ENCODE results near the gene TSPAN31. TPM values are rescaled to one million over a fixed set of nuclear protein-coding genes. Genes with fewer than 3 reads are reported as not detected.

The TSPAN31 gene
- polyA plus RNA-seq, 2 of the 4 experiments (the other 2 are of a cell fraction), result 20.6 to 51.9 TPM

- Histone ChIP-seq H3K4me2 (no peak overlapping the region), H3K4me1 (no peaks in the 10 kb centered on the region; the same call in 2 of the 3 replicates), H3K9me3 (peaks cover 8% of the 10 kb centered on the region; the same call in 1 of the 3 replicates), H3K27ac (no peak overlapping the region), H3K4me3 (no peak overlapping the region)
- WGBS (ENCODE audit: missing lambda C conversion rate), result 94% methylated on average over 2 of the region's 2 CpGs
- ChIA-PET CTCF (interaction anchor here (0.9 kb wide), 1 partner anchor 98 kb away, joined by 4 read pairs; no protein-coding TSS in a partner anchor), POLR2A (no interaction called here)
- ATAC-seq (no peak), DNase-seq (ENCODE audit: low read depth in 1 of 2, low spot score in 1 of 2) (no peak), FAIRE-seq (no peak)
- no peak for TF ChIP-seq MAZ (IDR thresholded peaks at IDR 0.05; ENCODE audit: borderline replicate concordance, low read depth, low read length)
- no peak for TF ChIP-seq HEYL (CRISPR knock-in tag; IDR thresholded peaks at IDR 0.05)
- no peak for TF ChIP-seq HOXB5 (CRISPR knock-in tag; IDR thresholded peaks at IDR 0.05)
- no peak for TF ChIP-seq NR3C1 (IDR thresholded peaks at IDR 0.05)
Observed at GRCh38 chr12:57700317-57700716, 44.5 kb upstream of the TSPAN31 start.

- no peak overlapping the region for H3K27ac ChIP-seq
- DNase-seq (ENCODE audit: low read depth in 1 of 2, low spot score in 1 of 2), result no peak
- no peak for TF ChIP-seq EHMT2 (IDR thresholded peaks at IDR 0.05; ENCODE audit: low read depth)
- TF ChIP-seq MYC (IDR thresholded peaks at IDR 0.05; ENCODE audit: borderline replicate concordance, low read length), result no peak
- no peak for TF ChIP-seq FOSL2 (IDR thresholded peaks at IDR 0.05)
- TF ChIP-seq FOSL2 (CRISPR knock-in tag; IDR thresholded peaks at IDR 0.05), result no peak
- TF ChIP-seq HOXB5 (CRISPR knock-in tag; IDR thresholded peaks at IDR 0.05), result no peak
- TF ChIP-seq, protein P1, sequence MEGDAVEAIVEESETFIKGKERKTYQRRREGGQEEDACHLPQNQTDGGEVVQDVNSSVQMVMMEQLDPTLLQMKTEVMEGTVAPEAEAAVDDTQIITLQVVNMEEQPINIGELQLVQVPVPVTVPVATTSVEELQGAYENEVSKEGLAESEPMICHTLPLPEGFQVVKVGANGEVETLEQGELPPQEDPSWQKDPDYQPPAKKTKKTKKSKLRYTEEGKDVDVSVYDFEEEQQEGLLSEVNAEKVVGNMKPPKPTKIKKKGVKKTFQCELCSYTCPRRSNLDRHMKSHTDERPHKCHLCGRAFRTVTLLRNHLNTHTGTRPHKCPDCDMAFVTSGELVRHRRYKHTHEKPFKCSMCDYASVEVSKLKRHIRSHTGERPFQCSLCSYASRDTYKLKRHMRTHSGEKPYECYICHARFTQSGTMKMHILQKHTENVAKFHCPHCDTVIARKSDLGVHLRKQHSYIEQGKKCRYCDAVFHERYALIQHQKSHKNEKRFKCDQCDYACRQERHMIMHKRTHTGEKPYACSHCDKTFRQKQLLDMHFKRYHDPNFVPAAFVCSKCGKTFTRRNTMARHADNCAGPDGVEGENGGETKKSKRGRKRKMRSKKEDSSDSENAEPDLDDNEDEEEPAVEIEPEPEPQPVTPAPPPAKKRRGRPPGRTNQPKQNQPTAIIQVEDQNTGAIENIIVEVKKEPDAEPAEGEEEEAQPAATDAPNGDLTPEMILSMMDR (IDR thresholded peaks at IDR 0.05), result no peak
- no peak for TF ChIP-seq NPAS2 (CRISPR knock-in tag; IDR thresholded peaks at IDR 0.05; ENCODE audit: borderline replicate concordance)
- no peak for TF ChIP-seq PBX3 (IDR thresholded peaks at IDR 0.05)
- no peak for TF ChIP-seq NFE2L2 (conservative IDR thresholded peaks at IDR 0.05; ENCODE audit: low read length)
- no peak for TF ChIP-seq CEBPB (IDR thresholded peaks at IDR 0.05)
- no peak for TF ChIP-seq EHF (CRISPR knock-in tag; IDR thresholded peaks at IDR 0.05)
- TF ChIP-seq SREBF2 (IDR thresholded peaks at IDR 0.05), result no peak
- no peak for TF ChIP-seq BCL3 (IDR thresholded peaks at IDR 0.05)
- ATAC-seq, result no peak
- no peak for FAIRE-seq
- no peaks in the 10 kb centered on the region for H3K4me1 ChIP-seq
- 85% methylated on average over 3 of the region's 3 CpGs for WGBS (ENCODE audit: missing lambda C conversion rate)
- CTCF ChIA-PET, result interaction anchor here (0.9 to 4.7 kb wide), 4 partner anchors 13 to 124 kb away, joined by 3 to 26 read pairs (median 5); partner anchors contain the start of genes B4GALNT1 and OS9
- POLR2A ChIA-PET, result interaction anchor here (0.7 kb wide), 1 partner anchor 220 kb away, joined by 3 read pairs; the partner anchor contains the start of gene MARS1
- H3K9me3 ChIP-seq, result peaks cover 8% of the 10 kb centered on the region; the same call in 1 of the 3 replicates
- no peak overlapping the region for H3K4me2 ChIP-seq
- H3K4me3 ChIP-seq, result no peak overlapping the region
Observed at GRCh38 chr12:57707250-57707649, 37.6 kb upstream of the TSPAN31 start.

DNA sequence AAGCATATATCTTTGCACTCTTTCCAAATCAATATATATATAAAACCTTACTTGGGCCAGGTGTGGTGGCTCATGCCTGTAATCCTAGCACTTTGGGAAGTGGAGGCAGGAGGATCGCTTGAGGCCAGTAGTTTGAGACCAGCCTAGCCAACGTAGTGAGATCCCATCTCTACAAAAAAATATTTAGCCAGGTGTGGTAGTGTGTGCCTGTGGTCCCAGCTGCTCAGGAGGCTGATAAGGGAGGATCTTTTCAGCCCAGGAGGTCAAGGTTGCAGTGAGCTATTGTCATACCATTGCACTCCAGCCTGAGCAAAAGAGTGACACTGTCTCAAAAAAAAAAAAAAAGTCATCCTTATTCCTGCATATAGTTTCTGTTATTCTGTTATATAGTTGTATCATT, 36.5 kb upstream of the TSPAN31 start:
- Histone ChIP-seq H3K9me3 (peaks cover 6% of the 10 kb centered on the region; the same call in 1 of the 3 replicates), H3K27ac (no peak overlapping the region), H3K4me2 (no peak overlapping the region), H3K4me3 (no peak overlapping the region), H3K4me1 (no peaks in the 10 kb centered on the region)
- no peak for DNase-seq (ENCODE audit: low read depth in 1 of 2, low spot score in 1 of 2)
- 93% methylated on average over 2 of the region's 2 CpGs for WGBS (ENCODE audit: missing lambda C conversion rate)
- ChIA-PET CTCF (interaction anchor here (4.7 kb wide), 1 partner anchor 18 kb away, joined by 26 read pairs; no protein-coding TSS in a partner anchor), POLR2A (no interaction called here)
- no peak for ATAC-seq
- no peak for FAIRE-seq
- TF ChIP-seq, protein P2, sequence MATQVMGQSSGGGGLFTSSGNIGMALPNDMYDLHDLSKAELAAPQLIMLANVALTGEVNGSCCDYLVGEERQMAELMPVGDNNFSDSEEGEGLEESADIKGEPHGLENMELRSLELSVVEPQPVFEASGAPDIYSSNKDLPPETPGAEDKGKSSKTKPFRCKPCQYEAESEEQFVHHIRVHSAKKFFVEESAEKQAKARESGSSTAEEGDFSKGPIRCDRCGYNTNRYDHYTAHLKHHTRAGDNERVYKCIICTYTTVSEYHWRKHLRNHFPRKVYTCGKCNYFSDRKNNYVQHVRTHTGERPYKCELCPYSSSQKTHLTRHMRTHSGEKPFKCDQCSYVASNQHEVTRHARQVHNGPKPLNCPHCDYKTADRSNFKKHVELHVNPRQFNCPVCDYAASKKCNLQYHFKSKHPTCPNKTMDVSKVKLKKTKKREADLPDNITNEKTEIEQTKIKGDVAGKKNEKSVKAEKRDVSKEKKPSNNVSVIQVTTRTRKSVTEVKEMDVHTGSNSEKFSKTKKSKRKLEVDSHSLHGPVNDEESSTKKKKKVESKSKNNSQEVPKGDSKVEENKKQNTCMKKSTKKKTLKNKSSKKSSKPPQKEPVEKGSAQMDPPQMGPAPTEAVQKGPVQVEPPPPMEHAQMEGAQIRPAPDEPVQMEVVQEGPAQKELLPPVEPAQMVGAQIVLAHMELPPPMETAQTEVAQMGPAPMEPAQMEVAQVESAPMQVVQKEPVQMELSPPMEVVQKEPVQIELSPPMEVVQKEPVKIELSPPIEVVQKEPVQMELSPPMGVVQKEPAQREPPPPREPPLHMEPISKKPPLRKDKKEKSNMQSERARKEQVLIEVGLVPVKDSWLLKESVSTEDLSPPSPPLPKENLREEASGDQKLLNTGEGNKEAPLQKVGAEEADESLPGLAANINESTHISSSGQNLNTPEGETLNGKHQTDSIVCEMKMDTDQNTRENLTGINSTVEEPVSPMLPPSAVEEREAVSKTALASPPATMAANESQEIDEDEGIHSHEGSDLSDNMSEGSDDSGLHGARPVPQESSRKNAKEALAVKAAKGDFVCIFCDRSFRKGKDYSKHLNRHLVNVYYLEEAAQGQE (IDR thresholded peaks at IDR 0.05), result no peak
- TF ChIP-seq CEBPB (IDR thresholded peaks at IDR 0.05) (no peak), HOXB13 (CRISPR knock-in tag; IDR thresholded peaks at IDR 0.05; ENCODE audit: low read depth) (no peak), KDM5A (IDR thresholded peaks at IDR 0.05) (no peak), EP300 (IDR thresholded peaks at IDR 0.05) (no peak)
- TF ChIP-seq, protein P3, sequence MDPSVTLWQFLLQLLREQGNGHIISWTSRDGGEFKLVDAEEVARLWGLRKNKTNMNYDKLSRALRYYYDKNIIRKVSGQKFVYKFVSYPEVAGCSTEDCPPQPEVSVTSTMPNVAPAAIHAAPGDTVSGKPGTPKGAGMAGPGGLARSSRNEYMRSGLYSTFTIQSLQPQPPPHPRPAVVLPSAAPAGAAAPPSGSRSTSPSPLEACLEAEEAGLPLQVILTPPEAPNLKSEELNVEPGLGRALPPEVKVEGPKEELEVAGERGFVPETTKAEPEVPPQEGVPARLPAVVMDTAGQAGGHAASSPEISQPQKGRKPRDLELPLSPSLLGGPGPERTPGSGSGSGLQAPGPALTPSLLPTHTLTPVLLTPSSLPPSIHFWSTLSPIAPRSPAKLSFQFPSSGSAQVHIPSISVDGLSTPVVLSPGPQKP (IDR thresholded peaks at IDR 0.05; ENCODE audit: low read depth, low read length), result no peak
- TF ChIP-seq, protein P4, sequence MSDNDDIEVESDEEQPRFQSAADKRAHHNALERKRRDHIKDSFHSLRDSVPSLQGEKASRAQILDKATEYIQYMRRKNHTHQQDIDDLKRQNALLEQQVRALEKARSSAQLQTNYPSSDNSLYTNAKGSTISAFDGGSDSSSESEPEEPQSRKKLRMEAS (IDR thresholded peaks at IDR 0.05), result no peak

Measured in A549 (cell line).